Upper lobe of left lung (tissue), 4 donors: ENCODE data around the gene MGST2.

Experiments used
- CTCF ChIP-seq, 6 experiments: fragments of 450-650 bp in 4 of 6; fragments of 200-600 bp in 2 of 6; sonication (generic) in 2 of 6; IDR thresholded peaks; one replicate each; pipeline ENCODE4 v1.5.1; 2016 to 2019; ENCODE audit warnings: antibody characterized with exemption in 6 of 6
- POLR2A ChIP-seq, 4 donors: fragments of 450-650 bp; IDR thresholded peaks; one replicate each; pipeline ENCODE4 v1.5.1; 2016 to 2017; ENCODE audit warnings: antibody characterized with exemption in 4 of 4, mild to moderate bottlenecking in 2 of 4

- TF ChIP-seq CTCF (IDR thresholded peaks at IDR 0.05) (no peak), POLR2A (IDR thresholded peaks at IDR 0.05) (no peak)
These were observed 84.3 kb downstream of the MGST2 start for GRCh38 chr4:139749835-139750498.
